ENCODE results near the gene NDUFC1.
"Not testable (repeated sequence)": the region's sequence is repeated elsewhere in the genome, so short reads cannot be mapped to it uniquely, and the experiment has no call there.

Gene NDUFC1

DNA sequence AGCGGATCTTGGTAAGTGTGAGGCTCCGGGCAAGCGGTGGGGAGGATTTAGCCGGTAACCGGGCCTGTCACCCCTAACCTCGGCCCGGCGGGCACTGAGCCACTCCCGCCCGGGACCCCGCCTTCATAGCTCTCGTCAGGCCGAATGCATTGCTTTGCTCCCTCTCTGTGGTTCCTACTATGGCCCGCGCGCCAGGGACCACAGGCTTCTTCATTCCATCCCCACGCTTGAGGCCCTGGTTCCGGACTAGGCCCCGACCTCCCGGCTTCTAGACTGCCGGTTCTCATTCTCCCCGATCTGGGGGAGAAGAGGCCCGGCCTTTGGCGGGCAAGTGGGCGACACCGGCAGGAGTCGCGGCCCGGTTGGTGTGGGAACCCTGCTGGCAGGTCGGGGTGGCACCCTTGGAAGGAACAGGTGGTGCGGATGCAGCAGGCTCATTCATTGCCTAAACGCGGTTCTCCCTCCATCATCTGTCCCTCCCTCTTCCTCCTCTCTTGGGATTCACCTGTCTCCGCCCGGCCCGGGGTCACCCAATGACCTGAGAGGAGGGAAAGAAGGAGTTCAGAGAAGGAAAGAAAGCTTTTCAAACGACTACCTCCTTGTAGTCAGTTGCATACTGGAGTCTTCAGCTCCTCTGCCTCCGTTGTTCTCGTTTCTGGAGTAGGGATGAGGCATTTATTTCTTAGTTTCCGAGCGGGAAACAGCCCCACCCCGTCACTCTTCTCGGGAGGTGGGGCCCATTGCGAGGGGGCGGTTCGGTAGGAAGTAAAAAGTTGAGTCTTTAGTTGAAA, at the start of gene NDUFC1:
TSS of gene NDUFC1 (minus strand) at position 657 of the 791 bp plus-strand sequence. CDS start 6,679 bp downstream, outside the sequence.
- DNase-seq = no peak

DNA sequence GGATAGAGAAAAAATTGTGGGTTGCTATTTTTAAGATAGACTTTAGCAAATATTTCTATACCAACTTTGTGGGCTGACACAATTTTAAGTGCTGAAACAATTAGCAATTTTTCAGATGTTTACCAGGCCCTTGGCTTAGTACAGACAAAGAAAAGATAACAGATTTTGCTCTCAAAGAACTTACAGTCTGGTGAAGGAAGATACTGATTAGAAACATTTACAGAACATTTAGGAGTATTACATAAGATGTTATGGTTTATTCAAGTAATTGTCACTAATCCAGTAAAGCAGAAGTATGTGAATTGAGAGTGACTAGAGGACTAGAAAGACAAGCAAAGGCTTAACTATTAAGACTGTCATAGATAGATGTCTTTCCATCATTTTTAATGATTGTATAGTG, 35.3 kb upstream of the NDUFC1 start:
- no peak for DNase-seq

DNA sequence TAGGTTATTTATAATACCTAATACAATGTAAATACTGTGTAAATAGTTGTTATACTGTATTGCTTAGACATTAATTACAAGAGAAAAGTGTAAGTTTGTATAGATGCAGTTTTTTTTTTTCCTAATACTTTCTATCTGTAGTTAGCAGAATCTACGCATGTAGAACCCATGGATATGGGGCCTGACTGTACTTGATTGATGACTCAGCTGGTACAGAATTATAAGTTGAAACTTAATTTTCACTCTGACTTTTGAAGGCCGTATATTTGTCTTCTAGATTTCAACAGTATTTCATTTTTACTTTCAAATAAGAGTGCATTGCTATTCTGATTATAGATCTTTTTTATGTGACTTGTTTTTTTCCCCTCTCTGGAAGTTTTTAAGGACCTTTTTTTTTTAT, 30.8 kb upstream of the NDUFC1 start:
- no peak for DNase-seq

DNA sequence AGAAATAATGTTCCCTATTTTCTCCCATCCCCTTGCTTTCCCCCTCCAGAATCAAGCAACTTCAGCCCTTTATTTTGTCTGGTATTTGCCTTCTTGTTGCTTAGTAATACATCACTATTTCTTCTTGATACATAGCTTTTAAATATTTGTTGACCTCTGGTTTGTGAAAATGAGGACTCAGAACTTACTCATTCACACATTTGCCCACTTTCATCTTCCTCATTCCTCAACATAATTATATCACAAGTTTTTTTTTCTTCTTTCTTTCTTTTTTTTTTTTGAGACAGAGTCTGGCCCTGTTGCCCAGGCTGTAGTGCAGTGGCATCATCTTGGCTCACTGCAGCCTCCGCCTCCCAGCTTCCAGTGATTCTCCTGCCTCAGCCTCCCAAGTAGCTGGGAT, 28.9 kb upstream of the NDUFC1 start:
- DNase-seq = no peak

DNA sequence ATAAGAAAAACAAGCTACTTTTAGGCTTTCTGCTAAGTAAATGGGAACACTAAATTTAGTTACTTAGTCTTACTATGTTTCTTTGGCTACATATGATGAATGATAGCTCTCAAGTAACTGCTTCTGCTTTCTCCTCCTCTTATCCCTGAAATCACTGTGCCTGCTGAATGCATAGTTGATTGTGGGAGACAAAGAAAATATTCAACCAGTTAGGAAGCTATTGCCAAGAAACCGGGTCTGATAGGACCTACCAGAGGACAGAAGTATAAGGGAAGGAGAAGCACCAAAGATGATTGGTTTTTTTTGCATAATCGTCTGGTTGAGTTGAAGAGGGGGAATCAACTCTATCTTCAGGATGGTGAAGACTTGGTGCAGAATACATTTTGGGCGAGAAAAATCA, 28.0 kb upstream of the NDUFC1 start:
- DNase-seq = no peak

DNA sequence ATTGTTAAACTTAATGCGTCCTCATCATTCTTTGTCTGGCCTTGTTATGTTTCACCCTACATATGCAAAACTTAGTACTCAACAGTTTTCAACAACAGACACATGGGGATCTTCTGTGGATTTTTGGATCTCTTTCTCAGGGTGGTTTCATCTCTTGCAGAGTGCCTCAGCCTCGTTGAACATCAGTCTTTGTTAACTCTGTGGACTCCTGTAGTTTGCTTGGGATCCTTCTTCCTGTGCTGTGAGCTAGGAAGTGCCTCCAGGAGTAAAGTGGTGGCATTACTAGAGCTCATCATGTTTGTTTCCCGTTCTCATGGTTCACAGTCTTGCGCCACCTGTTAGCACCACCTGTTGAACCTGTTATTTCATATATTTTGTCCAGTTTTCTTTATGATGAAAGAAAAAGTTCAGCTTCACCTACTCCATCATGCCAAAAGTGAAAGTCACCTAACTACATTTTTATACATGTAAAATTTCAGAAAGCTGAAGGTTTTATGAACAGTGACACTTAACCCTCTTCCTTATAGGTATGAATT, 27.5 kb upstream of the NDUFC1 start:
- DNase-seq = no peak

DNA sequence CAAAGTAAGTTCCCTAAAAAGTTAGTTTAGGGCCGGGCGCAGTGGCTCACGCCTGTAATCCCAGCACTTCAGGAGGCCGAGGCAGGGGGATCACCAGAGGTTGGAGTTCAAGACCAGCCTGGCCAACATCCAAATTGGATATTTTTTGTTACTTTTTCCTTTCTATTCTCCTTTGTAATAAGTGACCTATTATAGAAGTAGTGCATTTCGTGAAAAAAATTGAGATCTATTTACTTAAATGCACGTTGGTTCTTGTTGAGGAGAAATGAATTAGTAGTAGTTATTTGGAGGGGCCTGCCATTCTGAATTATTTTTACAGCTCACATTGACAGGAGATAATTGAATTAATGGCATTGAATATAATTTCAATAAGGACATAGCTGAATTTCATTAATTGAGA, 22.3 kb upstream of the NDUFC1 start:
- DNase-seq = no peak

DNA sequence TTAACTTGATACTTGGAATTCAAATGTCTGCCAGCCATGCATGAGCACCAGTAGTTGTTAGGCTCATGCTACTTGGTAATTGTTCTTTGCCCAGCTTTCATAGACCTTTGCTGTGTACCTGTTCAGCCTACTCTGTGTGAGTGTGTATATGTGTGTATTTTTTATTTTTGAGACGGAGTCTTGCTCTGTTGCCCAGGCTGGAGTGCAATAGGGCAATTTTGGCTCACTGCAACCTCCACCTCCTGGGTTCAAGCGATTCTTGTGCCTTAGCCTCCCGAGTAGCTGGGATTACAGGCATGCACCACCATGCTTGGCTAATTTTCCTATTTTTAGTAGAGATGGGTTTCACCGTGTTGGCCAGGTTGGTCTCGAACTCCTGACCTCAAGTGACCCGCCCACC, 20.3 kb upstream of the NDUFC1 start:
- DNase-seq = not testable (repeated sequence)

DNA sequence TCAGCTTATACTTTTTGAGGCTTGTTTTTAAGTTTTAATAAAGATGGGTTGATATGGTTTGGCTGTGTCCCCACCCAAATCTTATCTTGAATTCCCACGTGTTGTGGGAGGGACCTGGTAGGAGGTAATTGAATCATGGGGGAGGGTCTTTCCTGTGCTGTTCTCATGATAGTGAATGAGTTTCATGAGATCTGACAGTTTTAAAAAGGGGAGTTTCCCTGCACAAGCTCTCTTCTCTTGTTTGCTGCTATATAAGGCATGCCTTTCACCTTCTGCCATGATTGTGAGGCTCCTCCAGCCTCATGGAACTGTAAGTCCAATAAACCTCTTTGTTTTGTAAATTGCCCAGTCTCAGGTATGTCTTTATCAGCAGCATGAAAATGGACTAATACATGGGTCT, 19.8 kb upstream of the NDUFC1 start:
- DNase-seq = not testable (repeated sequence)

DNA sequence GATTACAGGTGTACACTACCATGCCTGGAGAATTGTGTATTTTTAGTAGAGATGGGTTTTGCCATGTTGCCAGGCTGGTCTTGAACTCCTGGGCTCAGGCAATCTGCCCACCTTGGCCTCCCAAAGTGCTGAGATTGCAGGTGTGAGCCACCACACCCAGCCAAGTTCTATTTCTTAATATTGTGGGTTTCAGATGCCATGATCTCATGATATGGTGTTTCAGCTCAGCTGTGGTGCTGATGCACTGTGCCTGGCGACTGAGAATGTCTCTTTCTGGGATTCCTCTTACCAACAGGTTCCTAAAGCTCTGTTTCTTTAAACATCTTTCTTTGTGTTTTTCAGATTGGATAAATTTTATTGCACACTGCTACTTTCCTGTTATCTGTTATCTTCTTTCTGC, 17.3 kb upstream of the NDUFC1 start:
- DNase-seq = no peak

DNA sequence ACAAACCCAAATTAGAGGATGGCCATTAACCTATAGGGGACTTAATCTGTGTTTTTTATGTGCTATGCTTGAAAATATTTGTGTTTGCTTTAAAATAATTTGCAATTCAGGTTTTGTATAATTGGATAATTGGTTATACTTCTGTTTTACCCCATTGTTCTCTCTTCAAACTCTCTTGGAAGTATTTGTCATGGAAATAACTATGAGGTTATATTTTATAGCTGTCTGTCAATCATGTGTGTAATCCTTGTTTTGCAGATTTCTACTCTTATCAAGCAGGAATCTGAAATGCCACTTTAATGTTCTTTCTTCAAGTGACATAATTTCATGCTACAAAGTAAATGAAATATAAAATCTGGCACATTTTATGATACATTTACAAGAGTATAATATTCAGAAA, 15.4 kb upstream of the NDUFC1 start:
- no peak for DNase-seq

DNA sequence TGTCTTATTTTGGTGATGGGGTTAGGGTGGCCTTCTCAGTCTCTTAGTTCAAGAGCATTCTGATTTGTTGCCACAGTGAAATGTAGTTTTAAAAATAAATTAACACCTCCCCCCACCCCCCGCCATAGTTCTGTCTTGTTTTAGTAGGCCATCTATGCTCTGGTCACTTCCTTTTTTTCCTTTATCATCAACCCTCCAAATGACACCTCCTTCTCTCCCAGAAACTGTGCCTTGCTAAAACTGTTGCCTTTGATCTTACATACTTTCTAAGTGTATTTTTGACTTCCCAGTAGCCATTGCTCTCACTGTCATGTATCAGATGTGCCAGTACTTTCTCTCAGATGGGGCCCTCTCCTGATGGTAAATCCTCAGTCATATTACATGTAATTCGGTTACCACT, 14.5 kb upstream of the NDUFC1 start:
- DNase-seq = no peak

DNA sequence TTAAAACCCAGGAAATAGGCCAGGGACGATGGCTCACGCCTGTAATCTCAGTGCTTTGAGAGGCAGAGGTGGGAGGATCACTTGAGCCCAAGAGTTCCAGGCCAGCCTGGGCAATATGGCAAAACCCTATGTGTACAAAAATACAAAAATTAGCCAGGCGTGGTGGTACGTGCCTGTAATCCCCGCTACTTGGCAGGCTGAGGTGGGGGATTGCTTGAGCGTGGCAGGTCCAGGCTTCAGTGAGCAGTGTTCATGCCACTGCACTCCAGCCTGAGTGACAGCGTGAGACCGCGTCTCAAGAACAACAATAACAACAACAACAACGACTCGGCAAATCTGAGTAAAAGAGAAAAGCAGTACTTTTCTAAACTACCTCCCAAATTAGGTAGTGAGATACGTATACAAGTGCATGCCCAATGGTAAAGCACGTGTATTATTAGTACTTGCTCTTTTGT, 13.0 kb upstream of the NDUFC1 start:
- no peak for DNase-seq

DNA sequence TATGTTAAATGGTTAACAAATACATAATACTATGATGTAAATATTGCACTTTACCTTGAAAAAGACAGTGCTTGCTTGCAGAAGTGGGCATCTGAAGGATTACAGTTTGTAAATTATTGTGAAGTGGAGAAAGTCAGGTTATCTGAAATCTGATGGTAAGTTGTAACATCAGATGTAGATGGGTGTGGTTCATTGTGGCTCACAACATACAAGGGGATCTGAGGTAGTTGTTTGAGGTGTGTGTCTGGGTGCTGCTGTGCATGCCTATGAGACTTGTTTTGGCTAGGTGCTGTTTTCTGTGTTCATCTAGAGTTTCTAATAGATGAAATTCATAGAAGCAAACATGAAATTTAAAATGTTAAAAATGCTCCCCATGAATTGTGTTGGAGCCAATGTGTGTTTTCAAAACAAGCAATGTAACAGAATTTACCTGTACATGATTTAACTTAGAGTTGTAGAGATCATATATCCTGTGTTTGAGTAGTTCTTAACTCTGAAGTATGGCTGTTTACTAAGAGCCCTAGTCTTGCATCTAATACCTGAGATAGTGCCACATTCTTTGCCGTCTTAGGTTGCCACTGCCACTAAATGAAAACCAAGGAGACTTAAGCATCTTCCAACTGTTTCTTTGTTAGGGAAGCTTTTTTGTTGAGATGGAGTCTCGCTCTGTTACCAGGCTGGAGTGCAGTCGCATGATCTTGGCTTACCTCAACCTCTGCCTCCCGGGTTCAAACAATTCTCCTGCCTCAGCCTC, 11.9 kb upstream of the NDUFC1 start:
- DNase-seq = no peak

DNA sequence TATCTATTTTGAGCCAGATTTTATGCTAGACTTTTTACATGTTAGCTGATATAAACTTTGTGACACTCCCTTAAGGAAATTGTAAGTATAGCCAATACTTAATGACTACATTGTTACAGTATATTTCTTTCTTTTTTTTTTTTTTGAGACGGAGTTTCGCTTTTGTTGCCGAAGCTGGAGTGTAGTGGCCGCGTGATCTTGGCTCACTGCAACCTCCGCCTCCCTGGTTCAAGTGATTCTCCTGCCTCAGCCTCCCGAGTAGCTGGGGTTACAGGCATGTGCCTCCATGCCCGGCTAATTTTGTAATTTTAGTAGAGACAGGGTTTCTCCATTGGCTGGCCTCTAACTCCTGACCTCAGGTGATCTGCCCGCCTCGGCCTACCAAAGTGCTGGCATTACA, 11.1 kb upstream of the NDUFC1 start:
- DNase-seq = not testable (repeated sequence)

DNA sequence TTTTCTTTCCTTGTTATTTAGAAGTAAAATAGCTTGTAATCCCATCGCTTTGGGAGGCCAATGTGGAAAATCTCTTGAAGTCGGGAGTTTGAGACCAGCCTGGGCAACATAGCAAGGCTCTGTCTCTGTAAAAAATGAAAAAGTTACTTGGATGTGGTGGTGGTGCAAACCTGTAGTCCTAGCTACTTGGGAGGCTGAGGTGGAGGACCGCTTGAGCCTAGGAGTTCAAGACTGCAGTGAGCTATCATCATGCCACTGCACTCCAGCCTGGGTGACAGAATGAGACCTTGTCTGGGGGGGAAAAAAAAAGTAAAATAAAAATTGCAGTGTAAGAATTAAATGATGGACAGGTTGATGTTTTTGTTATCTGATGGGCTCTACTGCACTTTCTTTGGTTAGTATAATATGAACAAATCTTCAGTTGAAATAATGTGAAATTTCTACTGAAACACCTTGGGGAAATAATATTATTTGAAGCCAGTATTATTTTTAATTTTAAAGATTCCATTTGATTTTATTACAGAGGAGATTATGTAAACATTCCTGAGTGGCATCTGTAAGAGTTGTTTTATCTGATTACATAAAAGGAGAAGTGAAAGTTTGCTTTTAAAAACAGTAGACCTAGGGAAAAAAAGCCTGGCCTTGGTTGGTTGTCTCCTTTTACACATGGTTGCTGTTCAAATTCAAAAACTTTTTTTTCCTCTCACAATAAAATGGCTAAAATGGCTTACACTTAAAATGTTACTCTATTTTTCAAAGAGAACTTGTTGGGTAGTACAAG, 10.5 kb upstream of the NDUFC1 start:
- DNase-seq = no peak

DNA sequence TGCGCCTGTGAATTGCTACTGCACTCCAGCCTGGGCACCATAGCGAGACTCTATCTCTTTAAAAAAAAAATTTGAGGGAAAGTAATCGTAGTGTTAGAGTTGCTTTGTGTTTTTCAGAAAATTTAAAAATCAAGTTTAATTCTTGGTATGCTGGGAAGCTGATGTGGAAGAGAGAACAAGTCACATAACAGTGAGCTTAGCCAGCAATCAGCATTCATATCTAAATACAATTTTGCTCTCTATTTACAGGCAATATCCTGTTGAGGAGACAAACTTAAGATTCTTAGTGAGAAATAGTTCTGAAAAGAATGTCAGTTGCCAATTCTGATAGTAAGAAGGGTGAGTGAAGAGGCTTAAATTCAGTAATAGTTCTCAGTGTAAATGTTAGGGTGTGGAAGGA, 9.6 kb upstream of the NDUFC1 start:
- DNase-seq = no peak

DNA sequence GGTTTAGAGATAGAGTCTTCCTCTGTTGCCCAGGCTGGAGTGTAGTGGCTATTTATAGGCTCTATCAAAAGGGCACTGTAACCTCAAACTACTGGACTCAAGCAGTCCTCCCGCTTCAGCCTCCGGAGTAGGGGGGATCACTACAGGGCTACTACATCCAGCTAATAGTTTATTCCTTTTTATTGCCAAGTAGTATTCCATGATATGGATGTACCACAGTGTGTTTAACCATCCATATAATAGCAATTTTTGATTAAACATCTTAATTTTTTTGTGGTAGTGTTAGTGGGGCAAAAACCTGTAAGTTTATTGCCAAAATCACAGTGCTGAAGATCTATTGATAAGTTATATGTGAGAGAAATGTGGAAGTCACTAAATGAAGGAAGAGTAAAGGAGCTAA, 2.6 kb upstream of the NDUFC1 start:
- DNase-seq = no peak

DNA sequence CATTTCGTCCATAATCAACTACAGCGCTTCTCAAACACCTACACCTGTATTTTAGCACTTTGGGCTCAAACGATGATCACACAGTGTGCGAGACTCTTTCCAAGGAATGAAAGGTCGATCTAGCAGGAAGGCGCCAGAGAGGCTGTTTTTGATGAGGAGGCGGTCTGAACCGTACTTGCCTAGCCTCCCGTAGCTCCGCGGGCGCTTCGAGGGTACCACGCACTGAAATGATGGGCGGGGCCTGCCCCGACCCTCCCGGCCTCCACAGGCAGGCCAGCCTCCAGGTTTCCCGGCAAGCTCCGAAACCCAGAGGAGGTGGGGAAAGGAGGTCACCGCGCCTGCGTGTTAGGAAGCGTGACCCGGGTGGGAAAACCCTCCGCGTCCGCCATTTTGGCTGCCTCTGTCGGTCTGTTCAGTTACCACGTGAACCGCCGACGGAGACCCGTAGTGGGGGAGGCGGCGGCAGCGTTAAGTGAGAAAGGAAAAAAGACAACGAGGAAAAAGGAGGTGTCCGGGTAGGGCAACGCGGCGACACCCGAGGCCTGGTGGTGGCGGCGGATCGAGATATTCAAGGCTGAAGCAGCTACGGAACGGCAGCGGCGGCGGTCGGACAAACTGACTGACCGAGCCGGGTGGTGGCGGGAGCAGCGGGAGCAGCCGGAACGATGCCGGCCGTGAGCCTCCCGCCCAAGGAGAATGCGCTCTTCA, 1.0 kb downstream of the NDUFC1 start, which contains the start of gene NAA15:
TSS of gene NAA15 (plus strand) at position 393 of the 708 bp plus-strand sequence. CDS start at position 666, 273 bp downstream.
- DNase-seq = peak; percentile 92

DNA sequence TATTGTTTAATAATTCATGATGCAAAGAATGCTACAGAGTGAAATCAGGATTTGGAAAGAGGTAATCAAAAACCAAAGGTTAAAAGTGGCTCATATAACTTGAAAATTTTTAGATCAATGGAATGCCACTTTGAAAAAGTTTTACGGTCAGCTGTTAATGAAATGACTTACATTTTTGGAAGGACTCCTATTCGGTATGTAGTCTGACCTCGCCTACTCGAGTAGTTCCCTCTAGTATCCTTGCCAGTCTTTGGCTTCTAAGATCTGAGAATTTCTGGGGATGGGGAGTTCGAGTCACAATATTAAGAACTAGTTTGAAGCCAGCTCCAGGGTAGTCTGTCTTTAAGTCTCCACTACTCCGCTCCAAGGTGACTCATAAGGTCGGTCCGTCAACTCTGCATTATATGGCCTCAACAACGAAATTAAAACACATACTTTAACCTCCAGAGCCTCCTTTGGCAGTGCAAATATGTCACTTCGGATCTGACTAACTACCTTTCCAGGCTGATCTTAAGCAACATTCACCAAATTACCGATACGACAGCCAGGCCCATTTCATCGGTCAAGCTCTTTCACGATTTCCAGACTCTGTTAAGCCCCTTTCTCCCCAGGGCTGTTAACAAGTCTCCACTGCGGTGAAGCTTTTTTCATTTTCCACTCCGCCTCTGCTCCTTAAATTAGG, 1.7 kb downstream of the NDUFC1 start:
- peak; percentile 37 for DNase-seq

DNA sequence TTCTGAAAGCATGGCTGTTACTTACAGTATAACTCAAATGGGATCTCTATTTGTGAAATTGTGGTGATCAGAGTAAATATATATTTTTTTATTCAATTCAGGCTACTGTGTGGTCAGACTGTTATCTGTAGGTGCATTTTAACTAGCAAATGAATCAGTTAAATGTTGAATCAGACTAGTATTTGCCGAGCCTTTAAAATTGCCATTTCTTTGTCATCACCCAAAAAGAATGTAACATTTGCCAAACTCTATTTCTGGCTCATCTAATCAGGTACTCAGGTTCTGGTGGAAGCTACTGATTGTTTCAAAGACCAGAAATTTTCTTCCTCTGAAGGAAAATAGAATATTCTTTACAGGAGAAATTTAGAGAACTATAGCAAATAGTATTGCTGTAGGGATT, 2.7 kb downstream of the NDUFC1 start:
- DNase-seq = no peak

DNA sequence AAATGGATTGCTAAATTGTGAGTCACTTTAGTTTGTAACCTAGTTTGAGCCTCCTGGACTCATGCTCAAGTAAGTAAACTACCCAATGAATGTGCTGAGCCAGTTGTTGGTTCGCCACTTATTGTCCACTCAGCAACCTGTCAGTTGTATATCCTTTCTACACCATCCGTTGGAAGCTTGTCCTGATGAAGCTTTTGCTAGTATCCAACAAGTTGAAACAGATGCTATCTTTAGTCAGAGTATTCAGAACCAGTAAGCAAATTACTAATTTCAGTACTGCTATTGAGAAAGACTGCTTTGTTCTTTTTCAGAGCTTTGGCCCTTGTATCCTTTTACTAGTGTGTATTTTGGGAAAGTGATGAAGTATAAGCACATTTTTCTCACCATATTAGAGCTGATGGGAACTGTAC, 5.3 kb downstream of the NDUFC1 start:
- no peak for DNase-seq

Data from amniotic stem cell (primary cell).